ENCODE results near the gene IL17RA.

DNA sequence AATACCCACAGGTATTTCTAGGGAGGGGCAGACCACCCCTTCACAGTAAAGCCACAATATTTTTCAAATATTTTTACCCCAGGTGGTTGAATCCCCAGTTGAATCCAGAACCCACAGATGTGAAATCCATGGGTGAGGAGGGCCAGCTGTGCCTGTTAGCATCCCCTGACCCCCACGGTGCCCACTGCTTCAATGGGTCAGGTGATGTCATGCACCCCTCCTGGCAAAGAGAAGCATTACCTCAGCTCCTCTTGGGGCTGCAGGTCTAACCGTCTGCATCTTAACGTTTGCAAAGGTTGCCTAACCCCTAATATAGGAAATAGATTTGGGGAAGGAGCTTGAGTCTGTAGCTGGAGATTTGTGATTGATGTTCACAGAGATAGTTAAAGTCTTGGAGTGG is 24.7 kb upstream of the IL17RA start:
- TF ChIP-seq POLR2AphosphoS5 (IDR thresholded peaks at IDR 0.05; ENCODE audit: low read depth, low read length): no peak
- TF ChIP-seq TCF7L2 (IDR thresholded peaks at IDR 0.05; ENCODE audit: low read depth, low read length): no peak
- TF ChIP-seq CTCF (IDR thresholded peaks at IDR 0.05): no peak
- TF ChIP-seq SIN3A (IDR thresholded peaks at IDR 0.05; ENCODE audit: borderline replicate concordance, insufficient read depth, low read depth, low read length): no peak

All from Panc1 (cell line).